Neural crest cell (in vitro differentiated cells): ENCODE measurements around the gene ZNF592. TPM values are rescaled to one million over a fixed set of nuclear protein-coding genes. Genes with fewer than 3 reads are reported as not detected.
"Not testable (repeated sequence)": the region's sequence is repeated elsewhere in the genome, so short reads cannot be mapped to it uniquely, and the experiment has no call there.

ENCODE experiments used
- DNase-seq: peaks from one replicate; pipeline ENCODE4 v3.0.0; 2021; ENCODE audit warnings: low read depth, mixed read lengths, low spot score
- H3K27ac Mint-ChIP-seq: one replicate; pipeline ENCODE4 v1.8.0; 2021; ENCODE audit warnings: mild to moderate bottlenecking, mixed read lengths; ENCODE audit not compliant: unreplicated experiment
- H3K27me3 Mint-ChIP-seq: 2 replicates; pipeline ENCODE4 v1.8.0; 2021; ENCODE audit warnings: low read depth, mild to moderate bottlenecking, mixed read lengths
- H3K36me3 Mint-ChIP-seq: 2 replicates; pipeline ENCODE4 v1.8.0; 2021; ENCODE audit warnings: low read depth, mild to moderate bottlenecking, mixed read lengths
- H3K4me1 Mint-ChIP-seq: 2 replicates; pipeline ENCODE4 v1.8.0; 2021; ENCODE audit warnings: mixed read lengths
- H3K4me3 Mint-ChIP-seq: one replicate; pipeline ENCODE4 v1.8.0; 2021; ENCODE audit warnings: mild to moderate bottlenecking, mixed read lengths
- H3K9me3 Mint-ChIP-seq: 2 replicates; pipeline ENCODE4 v1.8.0; 2021; ENCODE audit warnings: mixed read lengths
- CTCF ChIP-seq: fragments of 200-600 bp; sonication (generic); conservative IDR thresholded peaks from 2 replicates; pipeline ENCODE4 v1.5.0; 2021; ENCODE audit warnings: antibody characterized with exemption, mild to moderate bottlenecking
- total RNA-seq: library from RNA; stranded (reverse); gene quantifications from 2 replicates; pipeline ENCODE4 v1.2.1, GENCODE V29; 2021

ZNF592 gene
- total RNA-seq, 1 donor from 2014 or later = 34.7 TPM

DNA sequence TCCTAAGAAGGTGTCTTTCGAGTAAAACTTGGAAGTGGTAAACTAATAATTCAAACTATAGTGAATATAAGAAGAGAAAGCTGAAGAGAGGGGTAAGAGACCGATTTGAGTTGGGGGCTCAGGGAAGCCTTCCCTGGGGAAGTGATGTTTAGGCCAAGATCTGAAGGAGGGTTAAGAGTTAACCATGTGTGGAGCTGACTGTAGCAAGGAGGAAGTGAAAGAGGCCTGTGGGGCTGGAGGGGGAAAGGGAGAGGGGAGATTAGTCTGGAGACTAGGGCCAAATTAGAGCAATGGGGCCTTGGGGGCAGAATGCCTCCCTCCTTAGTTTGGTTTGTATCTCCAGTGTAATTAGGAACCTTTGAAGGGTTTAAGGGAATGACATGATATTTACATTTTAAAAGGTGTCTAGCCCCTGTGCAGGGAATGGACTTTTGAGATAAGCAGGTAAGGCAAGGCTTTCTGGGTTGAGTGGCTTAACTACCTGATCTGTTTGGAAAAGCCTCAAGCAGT, 2.2 kb downstream of the ZNF592 start:
- Mint-ChIP-seq H3K9me3 (no peaks in the 10 kb centered on the region), H3K4me1 (peaks cover 41% of the 10 kb centered on the region), H3K36me3 (peaks cover 2% of the 10 kb centered on the region), H3K4me3 (peak overlapping the region; percentile 95), H3K27me3 (no peaks in the 10 kb centered on the region), H3K27ac (no peak overlapping the region)
- TF ChIP-seq CTCF = no peak
- DNase-seq = no peak

- H3K27me3 Mint-ChIP-seq, H3K36me3 Mint-ChIP-seq, H3K9me3 Mint-ChIP-seq, DNase-seq, H3K27ac Mint-ChIP-seq: not testable (repeated sequence)
- Mint-ChIP-seq H3K4me1 (peaks cover 43% of the 10 kb centered on the region), H3K4me3 (peak overlapping the region; percentile 2)
Observed at GRCh38 chr15:84751721-84752120, 3.3 kb downstream of the ZNF592 start.

- no peak for TF ChIP-seq CTCF
- peaks cover 42% of the 10 kb centered on the region for H3K4me1 Mint-ChIP-seq
- no peak overlapping the region for H3K27ac Mint-ChIP-seq
- no peak for DNase-seq
- H3K27me3 Mint-ChIP-seq = no peaks in the 10 kb centered on the region
- H3K4me3 Mint-ChIP-seq = peak overlapping the region; percentile 13
- no peaks in the 10 kb centered on the region for H3K9me3 Mint-ChIP-seq
- H3K36me3 Mint-ChIP-seq = peaks cover 2% of the 10 kb centered on the region
Observed at GRCh38 chr15:84752195-84752594, 3.8 kb downstream of the ZNF592 start.

DNA sequence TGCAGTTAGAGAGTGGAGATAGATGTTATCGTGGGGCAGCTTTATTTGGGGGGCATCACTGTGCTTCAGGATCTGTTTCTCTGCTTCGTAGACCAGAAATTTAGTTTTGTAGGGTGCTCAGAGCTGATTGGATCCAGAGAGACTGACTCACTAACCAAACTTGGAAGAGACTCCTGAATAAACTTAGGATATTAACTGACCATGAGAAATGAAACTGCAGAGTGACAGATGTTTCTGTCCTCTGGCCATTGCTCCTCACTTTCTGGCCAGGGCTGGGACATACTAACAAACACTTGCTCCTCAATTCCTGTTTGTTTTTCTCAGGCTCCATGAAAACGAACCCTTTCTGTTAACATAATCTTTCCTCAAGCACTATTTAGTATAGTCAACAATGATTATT, 4.3 kb downstream of the ZNF592 start:
- Mint-ChIP-seq H3K4me1 (peaks cover 37% of the 10 kb centered on the region), H3K9me3 (no peaks in the 10 kb centered on the region), H3K4me3 (peak overlapping the region; percentile 13), H3K27me3 (no peaks in the 10 kb centered on the region), H3K36me3 (peaks cover 2% of the 10 kb centered on the region), H3K27ac (no peak overlapping the region)
- DNase-seq = no peak
- TF ChIP-seq CTCF = no peak

- not testable (repeated sequence) for H3K27ac Mint-ChIP-seq, H3K36me3 Mint-ChIP-seq, H3K27me3 Mint-ChIP-seq, H3K9me3 Mint-ChIP-seq, DNase-seq, H3K4me3 Mint-ChIP-seq
- peaks cover 34% of the 10 kb centered on the region for H3K4me1 Mint-ChIP-seq
Observed at GRCh38 chr15:84754889-84755288, 6.5 kb downstream of the ZNF592 start.

GRCh38 chr15:84755736-84756527, 7.5 kb downstream of the ZNF592 start:
- Mint-ChIP-seq H3K27me3 (no peaks in the 10 kb centered on the region), H3K36me3 (peaks cover 2% of the 10 kb centered on the region), H3K27ac (peak overlapping the region; percentile 58), H3K4me1 (peaks cover 25% of the 10 kb centered on the region), H3K4me3 (peak overlapping the region; percentile 16), H3K9me3 (no peaks in the 10 kb centered on the region)
- no peak for DNase-seq
- no peak for TF ChIP-seq CTCF
